HAP-1 (cell line): ENCODE measurements around the gene RPL22L1.
A peak's percentile ranks its signal among the peaks of the same experiment; 100 is the strongest.

Experiments used
- DNase-seq, 2 experiments: peaks; one replicate each; pipeline ENCODE4 v3.0.0-alpha.2; 2016 to 2020; ENCODE audit warnings: low spot score in 2 of 2
- H3K27me3 ChIP-seq: fragments of 250-450 bp; sonication (Bioruptor Pico); 2 replicates; pipeline ENCODE4 v1.5.1; 2020; ENCODE audit warnings: low read depth, mild to moderate bottlenecking, moderate library complexity
- H3K36me3 ChIP-seq: fragments of 250-450 bp; sonication (Bioruptor Pico); replicated peaks from 2 replicates; pipeline ENCODE4 v1.5.1; 2020; ENCODE audit warnings: mild to moderate bottlenecking
- H3K4me1 ChIP-seq: fragments of 250-450 bp; sonication (Bioruptor Pico); 2 replicates; pipeline ENCODE4 v1.5.1; 2020; ENCODE audit warnings: mild to moderate bottlenecking
- H3K4me3 ChIP-seq: fragments of 250-450 bp; sonication (Bioruptor Pico); 2 replicates; pipeline ENCODE4 v1.5.1; 2020; ENCODE audit warnings: mild to moderate bottlenecking, moderate library complexity
- H3K9me3 ChIP-seq: fragments of 250-450 bp; sonication (Bioruptor Pico); 2 replicates; pipeline ENCODE4 v1.5.1; 2020; ENCODE audit warnings: mild to moderate bottlenecking, moderate library complexity
- in situ Hi-C: fragments of 300-500 bp; cut with MboI; formaldehyde crosslinking; loops from 3 replicates; pipeline ENCODE4 v1.14.3; 2020; ENCODE audit warnings: low sequenced_read_pairs, inconsistent platforms, mixed read lengths

Gene RPL22L1

DNA sequence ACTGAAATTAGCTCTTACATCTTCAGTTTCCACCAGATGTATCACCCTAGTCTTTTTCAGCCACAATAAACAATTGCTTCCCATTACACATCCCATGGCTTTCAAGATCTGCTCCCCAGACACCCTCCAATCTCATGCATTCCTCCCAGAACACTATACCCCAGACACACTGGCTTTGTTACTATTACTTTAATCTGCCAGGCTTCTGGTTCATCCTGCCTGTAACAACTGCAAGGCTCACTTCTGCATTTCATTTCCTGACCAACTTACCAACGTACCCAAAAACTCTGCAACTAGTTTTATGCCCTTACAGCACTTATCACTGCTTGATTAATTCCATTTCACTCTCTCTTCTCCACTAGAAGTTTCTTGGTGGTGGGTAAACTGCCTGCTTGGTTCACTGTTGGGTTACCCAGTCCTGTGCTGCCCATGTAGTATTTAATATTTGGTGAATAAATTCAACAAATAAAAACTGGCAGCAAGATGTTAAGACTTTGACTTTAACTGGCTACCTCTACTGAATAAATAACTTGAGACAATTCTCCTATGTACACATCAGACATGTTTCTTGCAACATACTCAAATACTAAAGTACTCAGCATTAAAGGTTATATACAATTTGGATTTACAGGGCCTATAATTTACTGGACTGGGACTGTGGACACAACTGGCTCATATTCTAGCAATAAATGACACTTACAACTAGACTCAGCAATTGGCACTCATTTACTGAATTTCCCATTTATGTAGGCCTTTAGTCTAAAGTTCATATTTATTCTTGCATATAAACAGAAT, 2.7 kb downstream of the RPL22L1 start:
- Histone ChIP-seq H3K9me3 (no peaks in the 10 kb centered on the region), H3K36me3 (peaks cover 43% of the 10 kb centered on the region), H3K4me3 (peak overlapping the region; percentile 77; the same call in 1 of the 2 replicates), H3K27me3 (no peaks in the 10 kb centered on the region), H3K4me1 (peaks cover 10% of the 10 kb centered on the region; the same call in 1 of the 2 replicates)
- in situ Hi-C loops: no loop called here
- DNase-seq: no peak

DNA sequence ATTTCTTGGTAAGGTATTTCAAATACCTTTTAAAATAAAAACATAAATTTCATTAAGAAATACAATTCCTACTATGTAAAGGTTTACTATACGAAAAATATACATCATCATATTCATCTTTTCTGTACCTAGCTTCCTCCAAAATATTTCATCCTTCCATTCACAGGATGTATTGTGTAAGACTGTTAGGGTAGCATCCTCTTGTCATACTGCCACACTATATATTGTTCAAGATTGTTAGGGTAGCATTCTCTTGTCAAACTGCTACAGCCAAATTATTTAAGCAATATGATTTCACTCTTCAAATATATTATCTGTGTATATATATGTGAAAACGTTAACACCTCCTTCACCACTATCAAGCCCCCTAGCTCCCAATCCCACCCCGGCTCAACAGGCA, 3.5 kb downstream of the RPL22L1 start:
- Histone ChIP-seq H3K9me3 (no peaks in the 10 kb centered on the region), H3K4me3 (no peak overlapping the region), H3K27me3 (no peaks in the 10 kb centered on the region), H3K36me3 (peaks cover 43% of the 10 kb centered on the region), H3K4me1 (peaks cover 10% of the 10 kb centered on the region; the same call in 1 of the 2 replicates)
- in situ Hi-C loops: no loop called here
- DNase-seq: no peak

DNA sequence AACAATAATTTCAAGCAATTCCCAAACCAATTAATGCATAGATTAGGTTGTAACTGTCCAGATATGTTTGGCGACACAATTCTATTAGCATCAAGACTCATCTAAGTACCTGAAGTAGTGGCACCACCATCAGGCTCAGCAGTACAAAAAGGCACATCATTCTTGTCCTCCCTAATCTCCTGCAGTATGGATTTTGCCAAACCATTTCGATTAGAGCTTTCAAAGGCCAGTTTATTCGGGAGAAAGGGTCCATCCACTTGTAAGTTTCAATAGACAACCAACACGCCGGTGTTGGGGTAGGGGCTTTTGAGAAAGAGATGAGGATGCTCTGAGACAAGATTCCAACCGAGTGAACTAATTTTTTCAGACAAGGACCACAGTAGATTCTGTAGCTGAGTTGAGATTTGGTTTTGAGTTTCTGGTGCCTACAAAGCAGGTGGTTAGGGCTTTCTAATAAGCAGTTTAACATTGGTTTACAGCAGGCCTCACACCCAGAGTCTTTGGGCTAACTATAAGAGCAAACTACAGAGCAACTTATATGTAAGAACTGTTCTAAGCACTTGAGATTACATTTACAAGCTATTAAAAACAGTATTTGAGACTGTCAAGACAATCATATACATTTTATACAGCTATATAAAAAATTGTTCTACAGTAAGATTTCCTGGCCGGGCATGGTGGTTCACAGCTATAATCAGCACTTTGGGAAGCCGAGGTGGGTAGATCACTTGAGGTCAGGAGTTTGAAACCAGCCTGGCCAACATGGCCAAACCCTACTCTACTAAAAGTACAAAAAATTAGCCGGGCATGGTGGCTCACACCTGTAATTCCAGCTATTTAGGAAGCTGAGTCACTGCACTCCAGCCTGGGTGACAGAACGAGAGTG, 4.5 kb downstream of the RPL22L1 start:
- in situ Hi-C loops: no loop called here
- DNase-seq: no peak
- Histone ChIP-seq H3K27me3 (no peaks in the 10 kb centered on the region), H3K4me3 (no peak overlapping the region), H3K4me1 (peaks cover 10% of the 10 kb centered on the region; the same call in 1 of the 2 replicates), H3K9me3 (no peaks in the 10 kb centered on the region), H3K36me3 (peaks cover 43% of the 10 kb centered on the region)

DNA sequence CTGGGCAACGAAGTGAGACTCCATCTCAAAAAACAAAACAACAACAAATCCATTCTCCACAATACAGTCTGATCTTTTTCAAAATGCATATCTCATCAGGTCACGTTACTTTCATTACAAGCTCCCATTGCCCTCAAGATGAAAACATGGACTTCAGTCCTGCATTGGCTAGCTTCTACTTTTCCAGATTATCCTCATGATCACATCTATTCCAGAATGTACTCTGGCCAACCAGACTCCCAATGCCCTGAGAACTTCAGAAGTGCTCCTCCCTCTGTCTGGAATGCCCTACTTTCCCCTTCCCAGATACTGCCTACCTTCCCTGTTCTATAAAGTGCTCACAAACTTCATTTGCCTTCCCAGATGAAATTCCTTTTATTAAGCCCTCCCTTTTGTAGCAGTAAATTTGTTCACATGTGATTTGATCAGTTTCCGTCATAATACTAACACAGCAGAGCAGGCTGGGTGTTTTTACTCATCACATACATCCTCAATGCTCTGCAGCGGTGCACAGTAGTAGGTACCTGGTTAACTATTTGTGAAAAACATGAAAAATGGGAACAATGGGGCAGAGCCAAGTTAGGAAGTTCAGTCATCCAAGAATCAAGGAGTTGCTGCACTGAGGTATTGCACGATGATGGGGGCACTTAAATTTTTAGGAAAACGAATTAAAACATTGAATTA, 5.3 kb downstream of the RPL22L1 start:
- peaks cover 10% of the 10 kb centered on the region; the same call in 1 of the 2 replicates for H3K4me1 ChIP-seq
- H3K36me3 ChIP-seq: peaks cover 42% of the 10 kb centered on the region
- no peak for DNase-seq
- no peaks in the 10 kb centered on the region for H3K27me3 ChIP-seq
- in situ Hi-C loops: no loop called here
- no peak overlapping the region for H3K4me3 ChIP-seq
- no peaks in the 10 kb centered on the region for H3K9me3 ChIP-seq

DNA sequence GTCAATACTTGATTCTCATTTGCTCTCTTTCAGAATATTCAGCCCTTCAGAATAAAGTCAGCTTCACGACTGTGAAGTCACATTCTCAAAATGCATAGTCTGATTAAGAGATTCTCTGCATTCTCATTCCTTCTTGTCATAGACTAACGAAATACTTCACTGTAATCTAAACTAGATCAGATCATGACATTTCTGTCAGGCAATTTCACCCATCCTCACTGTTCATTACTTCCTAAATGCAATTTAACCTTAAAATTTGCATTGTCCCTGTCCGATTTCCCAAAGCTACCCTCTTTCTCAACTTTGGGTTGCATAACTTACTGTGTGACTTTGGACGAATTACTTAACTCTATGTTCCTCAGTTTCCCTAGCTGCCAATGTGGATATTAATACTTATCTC, 6.2 kb downstream of the RPL22L1 start:
- in situ Hi-C loops: no loop called here
- Histone ChIP-seq H3K4me1 (peaks cover 10% of the 10 kb centered on the region; the same call in 1 of the 2 replicates), H3K27me3 (no peaks in the 10 kb centered on the region), H3K36me3 (peaks cover 35% of the 10 kb centered on the region), H3K4me3 (no peak overlapping the region), H3K9me3 (no peaks in the 10 kb centered on the region)
- no peak for DNase-seq

DNA sequence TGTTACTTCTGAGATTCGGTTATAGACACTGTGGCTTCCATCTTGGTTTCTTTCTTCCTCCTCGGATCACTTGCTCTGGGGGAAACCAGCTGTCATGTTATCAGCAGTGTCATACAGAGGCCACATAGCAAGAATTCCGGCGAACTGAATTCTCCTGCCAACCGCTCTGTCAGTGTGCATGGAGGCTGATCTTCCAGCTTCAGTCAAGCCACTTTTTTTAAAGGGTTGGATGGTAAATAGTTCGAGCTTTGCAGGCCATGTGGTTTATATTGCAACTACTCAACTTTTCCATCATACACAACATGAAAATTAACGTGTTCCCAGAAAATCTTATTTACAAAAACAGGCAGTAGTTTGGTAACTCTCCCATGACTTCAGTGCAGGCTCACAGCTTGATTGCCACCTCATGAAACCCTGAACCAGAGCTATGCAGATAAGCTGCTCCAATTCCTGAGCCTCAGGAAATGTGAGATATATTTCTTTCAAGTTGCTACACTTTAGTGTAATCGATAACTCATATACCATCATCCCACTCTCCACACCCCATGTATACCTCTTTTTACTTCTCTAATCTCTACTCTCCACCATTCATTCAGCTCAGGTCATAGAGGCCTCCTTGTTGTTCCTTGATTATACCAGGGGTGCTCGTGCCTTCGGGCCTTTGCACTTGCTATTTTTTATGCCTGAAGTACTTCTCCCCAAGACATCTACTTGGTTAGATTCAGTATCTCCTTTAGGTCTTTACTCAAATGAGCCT, 7.2 kb downstream of the RPL22L1 start:
- Histone ChIP-seq H3K4me3 (no peak overlapping the region), H3K27me3 (no peaks in the 10 kb centered on the region), H3K36me3 (peaks cover 27% of the 10 kb centered on the region), H3K9me3 (no peaks in the 10 kb centered on the region), H3K4me1 (peaks cover 10% of the 10 kb centered on the region; the same call in 1 of the 2 replicates)
- DNase-seq: no peak
- in situ Hi-C loops: no loop called here

DNA sequence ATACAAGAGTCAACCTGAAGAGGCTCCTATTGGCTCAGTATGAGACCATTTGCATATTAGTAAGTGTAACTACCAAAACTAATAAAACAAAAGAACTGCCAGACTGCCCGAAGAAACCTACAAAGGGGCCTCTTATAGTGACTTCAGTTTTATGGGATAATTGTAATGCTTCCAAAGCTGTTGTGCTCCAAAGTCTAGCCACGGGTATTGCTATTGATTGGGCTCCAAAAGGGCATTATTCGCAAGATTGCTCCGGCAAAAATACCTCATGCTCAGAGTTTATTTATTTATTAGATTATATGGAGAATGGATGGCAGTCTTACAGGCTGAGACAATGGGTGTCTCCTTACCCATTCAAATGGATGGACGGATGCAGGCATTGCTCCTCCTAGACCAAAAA, 11.4 kb downstream of the RPL22L1 start:
- H3K27me3 ChIP-seq: no peaks in the 10 kb centered on the region
- H3K36me3 ChIP-seq: no peaks in the 10 kb centered on the region
- 0 out of 2 replicates have a peak, but pooled peaks cover 3% of the 10 kb centered on the region for H3K4me1 ChIP-seq
- no peak overlapping the region for H3K4me3 ChIP-seq
- in situ Hi-C loops: no loop called here
- no peak for DNase-seq
- H3K9me3 ChIP-seq: no peaks in the 10 kb centered on the region

DNA sequence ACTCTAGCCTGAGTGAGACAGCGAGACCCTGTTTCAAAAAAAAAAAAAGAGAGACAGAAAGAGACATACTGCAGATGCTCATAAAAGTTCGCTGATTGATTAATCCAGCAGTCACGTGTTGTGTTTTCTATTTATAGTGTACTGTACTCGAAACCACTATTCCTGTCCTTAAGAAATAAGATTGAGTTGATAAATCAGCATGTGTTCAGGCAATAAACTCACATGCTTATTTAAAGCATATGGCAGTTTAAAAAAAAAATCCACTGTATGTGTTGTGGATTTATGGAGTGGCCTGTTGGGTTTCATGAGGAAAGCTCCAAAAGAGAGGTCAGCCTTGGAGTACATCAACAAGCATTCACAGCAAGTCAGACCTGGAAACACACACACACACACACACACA, 17.7 kb downstream of the RPL22L1 start:
- Histone ChIP-seq H3K4me1 (no peaks in the 10 kb centered on the region), H3K36me3 (no peaks in the 10 kb centered on the region), H3K27me3 (no peaks in the 10 kb centered on the region), H3K4me3 (no peak overlapping the region), H3K9me3 (no peaks in the 10 kb centered on the region)
- no peak for DNase-seq
- in situ Hi-C loops: no loop called here

DNA sequence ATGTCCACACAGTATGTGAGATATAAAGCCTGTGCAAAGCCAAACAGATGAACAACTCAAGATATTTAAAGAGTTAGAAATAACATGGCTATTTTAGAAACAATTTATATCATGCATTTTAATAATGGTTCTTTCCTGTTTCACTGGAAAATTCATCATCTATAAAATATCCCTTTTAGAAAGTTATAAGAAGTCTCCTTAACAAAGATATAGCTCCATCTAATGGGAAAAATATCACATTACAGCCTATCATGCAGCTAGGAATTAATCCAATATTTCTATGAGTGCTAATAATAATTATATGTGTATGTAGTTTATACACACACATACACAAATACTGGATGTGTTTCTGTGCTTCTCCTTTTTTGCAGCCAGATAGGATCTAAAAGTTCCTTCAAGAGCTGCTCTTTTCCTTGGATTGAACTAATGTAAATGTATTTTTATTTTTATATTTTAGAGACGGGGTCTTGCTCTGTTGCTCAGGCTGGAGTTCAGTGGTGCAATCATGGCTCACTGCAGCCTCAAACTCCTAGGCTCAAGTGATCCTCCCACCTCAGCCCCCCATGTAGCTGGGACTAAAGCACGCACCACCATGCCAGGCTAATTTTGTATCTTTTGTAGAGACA, 21.6 kb downstream of the RPL22L1 start:
- Histone ChIP-seq H3K4me3 (no peak overlapping the region), H3K36me3 (no peaks in the 10 kb centered on the region), H3K4me1 (no peaks in the 10 kb centered on the region), H3K27me3 (no peaks in the 10 kb centered on the region), H3K9me3 (no peaks in the 10 kb centered on the region)
- in situ Hi-C loops: no loop called here
- no peak for DNase-seq

DNA sequence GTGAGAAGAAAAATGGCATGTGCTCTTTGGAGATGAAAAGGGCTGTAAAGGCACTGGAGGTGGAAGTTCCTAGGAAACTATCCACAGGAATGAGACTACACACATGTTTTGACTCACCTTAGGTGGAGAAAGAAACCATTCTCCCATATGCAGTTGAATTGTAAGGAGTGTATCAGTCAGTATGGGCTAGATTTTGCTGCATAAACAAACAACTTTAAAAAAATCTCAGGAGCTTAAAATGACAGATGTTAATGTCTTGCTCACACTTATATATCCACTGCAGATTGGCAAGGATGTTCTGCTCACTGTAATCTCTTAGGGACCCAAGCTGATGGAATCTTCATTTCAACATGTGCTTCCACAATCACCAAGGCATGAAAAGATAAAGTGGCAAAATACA, 25.6 kb downstream of the RPL22L1 start:
- DNase-seq: no peak
- no peaks in the 10 kb centered on the region for H3K9me3 ChIP-seq
- H3K27me3 ChIP-seq: no peaks in the 10 kb centered on the region
- H3K36me3 ChIP-seq: no peaks in the 10 kb centered on the region
- peaks cover 19% of the 10 kb centered on the region for H3K4me1 ChIP-seq
- no peak overlapping the region for H3K4me3 ChIP-seq
- in situ Hi-C loops: no loop called here

DNA sequence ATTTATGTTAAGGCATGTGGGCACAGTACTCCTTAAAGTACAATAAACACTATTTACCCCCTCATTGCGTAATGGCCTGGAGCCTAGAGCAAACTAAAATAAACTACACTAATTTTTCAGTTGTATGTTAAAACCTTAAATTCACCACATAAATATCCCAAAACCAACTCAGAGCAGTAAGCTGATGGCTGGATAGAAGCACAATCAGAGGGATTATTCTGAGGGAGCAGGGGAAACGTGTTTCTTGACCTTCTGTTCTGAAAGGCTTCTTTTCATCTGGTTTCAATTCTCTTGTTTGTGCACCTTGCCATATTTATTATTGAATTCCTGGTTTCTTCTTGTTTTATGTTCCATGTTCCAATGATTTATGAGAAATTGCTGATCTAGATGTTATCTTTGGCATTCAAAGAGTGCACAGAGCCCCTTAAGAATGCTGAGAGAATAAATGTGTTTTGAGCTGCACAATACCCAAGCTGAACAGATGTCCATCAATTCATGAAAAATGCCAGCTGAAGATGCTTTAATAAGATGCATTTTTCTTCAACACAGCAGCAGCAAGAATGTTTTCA, 29.6 kb downstream of the RPL22L1 start:
- Histone ChIP-seq H3K9me3 (no peaks in the 10 kb centered on the region), H3K4me3 (no peak overlapping the region), H3K4me1 (peaks cover 38% of the 10 kb centered on the region), H3K36me3 (no peaks in the 10 kb centered on the region), H3K27me3 (no peaks in the 10 kb centered on the region)
- DNase-seq: peak in 1 of 2 experiments; percentile 54
- in situ Hi-C loops: no loop called here

DNA sequence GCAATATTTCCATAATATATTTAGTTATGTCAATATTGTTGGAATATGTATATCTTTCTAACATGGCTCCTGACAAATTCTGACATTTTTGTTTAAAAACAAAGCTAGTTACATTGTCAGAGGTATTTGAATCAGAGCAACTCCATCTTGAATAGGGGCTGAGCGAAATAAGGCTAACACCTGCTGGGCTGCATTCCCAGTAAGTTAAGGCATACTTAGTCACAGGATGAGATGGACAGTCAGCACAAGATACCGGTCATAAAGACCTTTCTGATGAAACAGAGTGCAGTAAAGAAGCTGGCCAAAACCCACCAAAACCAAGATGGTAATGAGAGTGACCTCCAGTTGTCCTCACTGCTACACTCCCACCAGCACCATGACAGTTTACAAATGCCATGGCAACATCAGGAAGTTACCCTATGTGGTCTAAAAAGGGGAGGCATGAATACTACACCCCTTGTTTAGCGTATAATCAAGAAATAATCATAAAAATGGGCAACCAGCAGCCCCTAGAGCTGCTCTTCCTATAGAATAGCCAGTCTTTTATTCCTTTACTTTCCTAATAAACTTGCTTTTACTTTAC, 30.4 kb downstream of the RPL22L1 start:
- H3K9me3 ChIP-seq: no peaks in the 10 kb centered on the region
- no peaks in the 10 kb centered on the region for H3K27me3 ChIP-seq
- no peak for DNase-seq
- peaks cover 38% of the 10 kb centered on the region for H3K4me1 ChIP-seq
- H3K4me3 ChIP-seq: no peak overlapping the region
- H3K36me3 ChIP-seq: no peaks in the 10 kb centered on the region
- in situ Hi-C loops: no loop called here
